Omental fat pad (tissue), 4 donors: ENCODE measurements around the gene PLCB2. TPM values are rescaled to one million over a fixed set of nuclear protein-coding genes. Genes with fewer than 3 reads are reported as not detected.

Experiments
- ATAC-seq: fragments of 150-250 bp; one replicate; pipeline ENCODE4 v1.9.1; 2016; ENCODE audit warnings: mild to moderate bottlenecking, moderate library complexity; ENCODE audit not compliant: low FRiP score
- DNase-seq: peaks from one replicate; pipeline ENCODE4 v3.0.0-alpha.2; 2019; ENCODE audit warnings: low spot score
- CTCF ChIP-seq, 3 donors: fragments of 450-650 bp; IDR thresholded peaks; one replicate each; pipeline ENCODE4 v1.5.1; 2016 to 2017; ENCODE audit warnings: antibody characterized with exemption in 3 of 3, mild to moderate bottlenecking in 3 of 3, moderate library complexity in 2 of 3
- total RNA-seq, 4 donors: library from RNA; depleted of rRNA; stranded (reverse); fragments of >200 nt; gene quantifications; one replicate each; pipeline ENCODE4 v1.1.0, GENCODE V29; 2016

The PLCB2 gene
- total RNA-seq, 4 donors from 2014 or later, result 12.0 to 35.1 (median 25.0) TPM

- ATAC-seq (no peak), DNase-seq (no peak)
- TF ChIP-seq CTCF (IDR thresholded peaks at IDR 0.05), result no peak
Observed at GRCh38 chr15:40285151-40285550, 22.6 kb downstream of the PLCB2 start.

- no peak for DNase-seq
- TF ChIP-seq CTCF (IDR thresholded peaks at IDR 0.05), result no peak
- no peak for ATAC-seq
Observed at GRCh38 chr15:40283615-40284300, 24.0 kb downstream of the PLCB2 start.

- TF ChIP-seq CTCF (IDR thresholded peaks at IDR 0.05), result no peak
- DNase-seq (no peak), ATAC-seq (no peak)
Observed at GRCh38 chr15:40282869-40283614, 24.7 kb downstream of the PLCB2 start, which contains the start of gene ANKRD63. TSS of gene ANKRD63 (minus strand) at chr15:40283064. CDS start at chr15:40282586, 478 bp downstream.

GRCh38 chr15:40282147-40282868 lies 25.4 kb downstream of the PLCB2 start:
- ATAC-seq (no peak), DNase-seq (no peak)

GRCh38 chr15:40281801-40282146 lies 26.0 kb downstream of the PLCB2 start:
- DNase-seq (no peak), ATAC-seq (no peak)
- no peak for TF ChIP-seq CTCF (IDR thresholded peaks at IDR 0.05)

More at GRCh38 chr15:40282147-40282868, 25.4 kb downstream of the PLCB2 start:
- TF ChIP-seq CTCF (IDR thresholded peaks at IDR 0.05), result no peak

- no peak for TF ChIP-seq CTCF (IDR thresholded peaks at IDR 0.05)
- DNase-seq, result no peak
- no peak for ATAC-seq
Observed at GRCh38 chr15:40281057-40281800, 26.5 kb downstream of the PLCB2 start.
